K562 (cell line): ENCODE measurements around the gene UBE2G2. TPM values are rescaled to one million over a fixed set of nuclear protein-coding genes. Genes with fewer than 3 reads are reported as not detected.

Experiments
- ATAC-seq: fragments of 200-7000 bp; cut with Tn5 transposase; 3 replicates; pipeline ENCODE4 v1.9.1; 2020; ENCODE audit warnings: moderate library complexity
- BruUV-seq: library from RNA; stranded (reverse); fragments of 400-500 nt; replicated peaks from 2 replicates; lab custom pipeline; 2021; lab: Mats Ljungman, UMichigan
- CTCF ChIA-PET: fragments of 300-600 bp; formaldehyde crosslinking; extraction: SDS; loops from one replicate; lab custom pipeline; 2021; ENCODE audit warnings: low intra/inter-chr PET ratio; lab: Yijun Ruan, JAX
- POLR2A ChIA-PET: fragments of 300-600, 350-650 bp; sonication (Branson Sonifier 250); formaldehyde crosslinking; extraction: SDS; loops from one replicate; lab custom pipeline; 2021; ENCODE audit warnings: antibody characterized with exemption, inconsistent platforms; lab: Yijun Ruan, JAX
- DNase-seq, 4 experiments: peaks; one replicate each; pipeline versions ENCODE4 v3.0.0 to v3.0.0-alpha.2; 2011 to 2018; ENCODE audit warnings: low spot score in 3 of 4, mixed read lengths in 3 of 4; ENCODE audit errors: extremely low read depth in 1 of 4
- FAIRE-seq: peaks from 2 replicates; lab custom pipeline; 2011; peaks lifted over from hg19 to GRCh38; lab: Jason Lieb, UNC
- H2AFZ ChIP-seq: 2 replicates; pipeline ENCODE4 v1.6.0; 2011; ENCODE audit warnings: low read depth, low read length, control low read depth, inconsistent platforms
- H3K27ac ChIP-seq: fragments of 200-600 bp; 3 replicates; pipeline ENCODE4 v1.8.0; 2011; ENCODE audit warnings: low read depth, mild to moderate bottlenecking, control low read depth, inconsistent platforms, low read length, moderate library complexity, mixed read lengths; ENCODE audit errors: extremely low read depth
- H3K27me3 ChIP-seq, 2 experiments: fragments of 300-600 bp in 1 of 2; 2 replicates in 1 of 2; 3 replicates in 1 of 2; pipeline versions ENCODE4 v1.6.0 to v1.8.0; 2011; ENCODE audit warnings: inconsistent platforms in 2 of 2, low read length in 2 of 2, mild to moderate bottlenecking in 1 of 2, mixed read lengths in 1 of 2, moderate library complexity in 1 of 2; ENCODE audit not compliant: control insufficient read depth in 2 of 2, insufficient read depth in 2 of 2
- H3K36me3 ChIP-seq: fragments of 300-600 bp; 3 replicates; pipeline ENCODE4 v1.8.0; 2011; ENCODE audit warnings: mild to moderate bottlenecking, low read length, inconsistent platforms; ENCODE audit not compliant: control insufficient read depth, insufficient read depth
- H3K4me1 ChIP-seq, 2 experiments: fragments of 200-600 bp in 1 of 2; replicated peaks in 1 of 2; 2 replicates in 1 of 2; 3 replicates in 1 of 2; pipeline versions ENCODE4 v1.5.1 to v1.8.0; 2011; ENCODE audit warnings: inconsistent platforms in 2 of 2, low read length in 2 of 2, mild to moderate bottlenecking in 1 of 2, mixed read lengths in 1 of 2, moderate library complexity in 1 of 2; ENCODE audit not compliant: control insufficient read depth in 2 of 2, insufficient read depth in 2 of 2
- H3K4me2 ChIP-seq: 2 replicates; pipeline ENCODE4 v1.6.1; 2011; ENCODE audit warnings: low read length, control low read depth, inconsistent platforms, mixed read lengths; ENCODE audit not compliant: insufficient read depth
- H3K4me3 ChIP-seq: fragments of 200-600 bp; sonication (generic), shearing (Covaris generic); 2 replicates; pipeline ENCODE4 v1.5.1; 2016; ENCODE audit warnings: control low read depth, inconsistent platforms
- H3K79me2 ChIP-seq: fragments of 200-600 bp; 3 replicates; pipeline ENCODE4 v1.8.0; 2011; ENCODE audit warnings: low read length, inconsistent platforms; ENCODE audit not compliant: control insufficient read depth, insufficient read depth
- H3K9ac ChIP-seq, 2 experiments: 2 replicates each; pipeline versions ENCODE4 v1.6.0 to v1.6.1; 2011; ENCODE audit warnings: low read depth in 2 of 2, low read length in 2 of 2, control low read depth in 1 of 2, inconsistent platforms in 1 of 2, mild to moderate bottlenecking in 1 of 2, mixed read lengths in 1 of 2; ENCODE audit not compliant: insufficient read depth in 1 of 2
- H3K9me1 ChIP-seq: one replicate; pipeline ENCODE4 v1.6.0; 2011; ENCODE audit warnings: inconsistent platforms, mild to moderate bottlenecking, low read length, moderate library complexity; ENCODE audit not compliant: control insufficient read depth, insufficient read depth
- H3K9me3 ChIP-seq: replicated peaks from 2 replicates; pipeline ENCODE4 v1.5.1; 2011; ENCODE audit warnings: low read depth, low read length, inconsistent platforms; ENCODE audit not compliant: control insufficient read depth, insufficient read depth
- H4K20me1 ChIP-seq: replicated peaks from 2 replicates; pipeline ENCODE4 v1.6.1; 2011; ENCODE audit warnings: low read length, inconsistent platforms, mixed read lengths; ENCODE audit not compliant: control insufficient read depth, insufficient read depth
- CCNT2 ChIP-seq: IDR thresholded peaks from 2 replicates; pipeline ENCODE4 v1.6.1; 2011; ENCODE audit warnings: borderline replicate concordance, low read depth, mild to moderate bottlenecking, moderate library complexity, mixed read lengths, low read length; ENCODE audit not compliant: insufficient read length; ENCODE audit errors: extremely low read depth
- E2F1 ChIP-seq: sonication (generic); formaldehyde crosslinking; IDR thresholded peaks from 2 replicates; pipeline ENCODE4 v1.8.1; 2023; ENCODE audit warnings: mild to moderate bottlenecking, missing genetic modification reagents, moderate library complexity
- HNRNPUL1 ChIP-seq: fragments of 200-400 bp; formaldehyde crosslinking; IDR thresholded peaks from 2 replicates; pipeline ENCODE4 v1.6.1; 2017; ENCODE audit warnings: low read length
- IRF2 ChIP-seq: sonication (generic); formaldehyde crosslinking; IDR thresholded peaks from 2 replicates; pipeline ENCODE4 v1.8.1; 2022; ENCODE audit warnings: mild to moderate bottlenecking, missing genetic modification reagents
- MAX ChIP-seq: sonication (generic); formaldehyde crosslinking; IDR thresholded peaks from 2 replicates; pipeline ENCODE4 v1.9.0; 2022; ENCODE audit warnings: mild to moderate bottlenecking, missing genetic modification reagents
- ZNF449 ChIP-seq: fragments of 250-450 bp; sonication (Bioruptor Pico); IDR thresholded peaks from 2 replicates; pipeline ENCODE4 v1.8.0; 2022; ENCODE audit warnings: moderate library complexity, mild to moderate bottlenecking, inconsistent platforms
- ZSCAN32 ChIP-seq: fragments of 450-650 bp; formaldehyde crosslinking; IDR thresholded peaks from 2 replicates; pipeline ENCODE4 v1.4.0; 2020; ENCODE audit warnings: mild to moderate bottlenecking, moderate library complexity
- WGBS: fragments of 100-300 bp; shearing (Covaris generic); methylation state at CpG from one replicate; pipeline ENCODE4 v1.1.6; 2016; ENCODE audit warnings: low coverage, mixed read lengths; ENCODE audit not compliant: insufficient coverage; ENCODE audit errors: missing lambda C conversion rate; 5-methylcytosine and 5-hydroxymethylcytosine counted together
- in situ Hi-C: fragments of 300-500 bp; cut with MboI; formaldehyde crosslinking; loops from 4 replicates; pipeline ENCODE4 v1.15.0; 2018; ENCODE audit warnings: inconsistent platforms, mixed read lengths
- intact Hi-C: fragments of 100-400 bp; cut with micrococcal nuclease; formaldehyde crosslinking; loops from 2 replicates; pipeline ENCODE4 v1.14.2; 2022
- polyA plus RNA-seq, 8 experiments: library from polyadenylated mRNA; depleted of rRNA in 4 of 8; stranded (reverse) in 5 of 8; unstranded in 3 of 8; fragments of >200 nt; fragmentation: Nextera tagmentation in 2 of 8; fragmentation: Illumina TruSeq in 1 of 8; extraction: Ambion mirVana in 2 of 8; extraction: Trizol in 1 of 8; gene quantifications; 2 replicates each; pipeline versions ENCODE4 v1.2.1 to v1.2.3, GENCODE V29; 2011 to 2014; ENCODE audit warnings: inconsistent platforms in 1 of 8, missing spikeins in 1 of 8
- total RNA-seq, 7 experiments: library from RNA; depleted of rRNA in 6 of 7; stranded (reverse); fragments of >200 nt in 6 of 7; fragmentation: Illumina TruSeq in 2 of 7; extraction: Trizol in 2 of 7; gene quantifications; 2 replicates each; pipeline versions ENCODE4 v1.2.1 to v1.2.3, GENCODE V29; 2011 to 2021; ENCODE audit warnings: low replicate concordance in 1 of 7

Gene UBE2G2
- total and polyA plus RNA-seq, 9 of the 15 experiments (the other 6 are each of a cell fraction or from before 2014, with no cell fraction given): 47.5 to 225 (median 140) TPM

GRCh38 chr21:44759628-44760285 lies 41.9 kb downstream of the UBE2G2 start:
- H3K4me1 ChIP-seq: peaks cover 2 to 41% of the 10 kb centered on the region in 2 experiments; a peak in 4 of 5 replicates
- CTCF ChIA-PET: no interaction called here
- no peak overlapping the region for H3K4me3 ChIP-seq
- no peak overlapping the region for H3K4me2 ChIP-seq
- POLR2A ChIA-PET: interaction anchor here (0.6 to 1.1 kb wide), 2 partner anchors 17 to 254 kb away, joined by 3 read pairs; no protein-coding TSS in a partner anchor
- WGBS: 42% methylated on average over 21 of the region's 22 CpGs
- H3K27me3 ChIP-seq: peaks cover 6 to 17% of the 10 kb centered on the region in 2 experiments; a peak in 1 of 5 replicates
- in situ Hi-C loops (no loop called here), intact Hi-C loops (no loop called here)
- BruUV-seq: no TSS peak
- H3K9me3 ChIP-seq: no peaks in the 10 kb centered on the region
- H2AFZ ChIP-seq: no peak overlapping the region
- no peak for TF ChIP-seq ZNF449 (CRISPR knock-in tag)
- no peak for TF ChIP-seq E2F1 (CRISPR knock-in tag)
- no peak for TF ChIP-seq HNRNPUL1
- no peak for TF ChIP-seq MAX
- no peak for TF ChIP-seq ZSCAN32 (CRISPR knock-in tag)
- TF ChIP-seq IRF2 (CRISPR knock-in tag): no peak
- no peak for TF ChIP-seq CCNT2
- ATAC-seq: no peak
- no peak for DNase-seq
- H3K27ac ChIP-seq: no peak overlapping the region
- H3K79me2 ChIP-seq: no peaks in the 10 kb centered on the region
- 0 out of 2 replicates have a peak, but pooled peaks cover 11% of the 10 kb centered on the region for H4K20me1 ChIP-seq
- H3K9ac ChIP-seq: no peak overlapping the region
- no peaks in the 10 kb centered on the region for H3K9me1 ChIP-seq
- no peak for FAIRE-seq
- H3K36me3 ChIP-seq: no peaks in the 10 kb centered on the region
